IMR-90 (cell line): ENCODE measurements around the gene ZDHHC8. TPM values are rescaled to one million over a fixed set of nuclear protein-coding genes. Genes with fewer than 3 reads are reported as not detected.
A peak's percentile ranks its signal among the peaks of the same experiment; 100 is the strongest.

ENCODE experiments used
- ATAC-seq: fragments of 200-7000 bp; cut with Tn5 transposase; 2 replicates; pipeline ENCODE4 v1.9.1; 2020; ENCODE audit warnings: low read depth, mild to moderate bottlenecking, moderate library complexity
- BruUV-seq: library from RNA; stranded (reverse); fragments of 400-500 nt; replicated peaks from 2 replicates; lab custom pipeline; 2021; lab: Mats Ljungman, UMichigan
- CTCF ChIA-PET: fragments of 300-600 bp; formaldehyde crosslinking; extraction: SDS; loops from one replicate; lab custom pipeline; 2021; ENCODE audit warnings: antibody characterized with exemption; lab: Yijun Ruan, JAX
- POLR2A ChIA-PET: fragments of 300-600 bp; sonication (Branson Sonifier 250); formaldehyde crosslinking; loops from one replicate; lab custom pipeline; 2022; ENCODE audit warnings: antibody characterized with exemption; ENCODE audit not compliant: unreplicated experiment; lab: Charles Lee
- DNase-seq: peaks from one replicate; pipeline ENCODE4 v3.0.0; 2013
- H2AFZ ChIP-seq: replicated peaks from 2 replicates; pipeline ENCODE3; 2013; ENCODE audit warnings: low read length, mild to moderate bottlenecking; ENCODE audit not compliant: poor library complexity
- H2AK5ac ChIP-seq: 2 replicates; pipeline ENCODE4 v1.6.1; 2013; ENCODE audit warnings: low read depth, low read length, inconsistent platforms
- H2AK9ac ChIP-seq: replicated peaks from 2 replicates; pipeline ENCODE3; 2013; ENCODE audit warnings: mild to moderate bottlenecking, low read depth, low read length, moderate library complexity; ENCODE audit not compliant: poor library complexity
- H2BK120ac ChIP-seq: 2 replicates; pipeline ENCODE4 v1.6.1; 2013; ENCODE audit warnings: low read depth, low read length, inconsistent platforms
- H2BK15ac ChIP-seq: 3 replicates; pipeline ENCODE4 v1.6.1; 2013; ENCODE audit warnings: low read depth, low read length, inconsistent platforms
- H2BK20ac ChIP-seq: 2 replicates; pipeline ENCODE4 v1.6.1; 2013; ENCODE audit warnings: low read depth, mild to moderate bottlenecking, inconsistent platforms, low read length, moderate library complexity
- H2BK5ac ChIP-seq: 2 replicates; pipeline ENCODE4 v1.6.1; 2013; ENCODE audit warnings: mild to moderate bottlenecking, low read depth, low read length, inconsistent platforms; ENCODE audit not compliant: poor library complexity, severe bottlenecking
- H3K14ac ChIP-seq: replicated peaks from 2 replicates; pipeline ENCODE4 v1.6.1; 2013; ENCODE audit warnings: low read depth, low read length, inconsistent platforms
- H3K18ac ChIP-seq: 2 replicates; pipeline ENCODE4 v1.6.1; 2013; ENCODE audit warnings: low read depth, low read length, control low read depth
- H3K23ac ChIP-seq: 2 replicates; pipeline ENCODE4 v1.6.1; 2013; ENCODE audit warnings: low read depth, low read length, inconsistent platforms
- H3K27ac ChIP-seq: 2 replicates; pipeline ENCODE4 v1.5.1; 2013; ENCODE audit warnings: mild to moderate bottlenecking, control low read depth, low read length; ENCODE audit not compliant: insufficient read depth
- H3K27me3 ChIP-seq: 2 replicates; pipeline ENCODE4 v1.6.1; 2013; ENCODE audit warnings: low read length; ENCODE audit not compliant: control insufficient read depth, insufficient read depth
- H3K36me3 ChIP-seq: 2 replicates; pipeline ENCODE4 v1.6.1; 2013; ENCODE audit warnings: low read length, mixed read lengths; ENCODE audit not compliant: control insufficient read depth, insufficient read depth
- H3K4ac ChIP-seq: 2 replicates; pipeline ENCODE4 v1.6.1; 2013; ENCODE audit warnings: low read depth, low read length, inconsistent platforms
- H3K4me1 ChIP-seq: 2 replicates; pipeline ENCODE4 v1.6.1; 2013; ENCODE audit warnings: low read length, mixed read lengths; ENCODE audit not compliant: control insufficient read depth, insufficient read depth
- H3K4me2 ChIP-seq: 2 replicates; pipeline ENCODE4 v1.6.1; 2013; ENCODE audit warnings: low read depth, mild to moderate bottlenecking, control low read depth, low read length, moderate library complexity
- H3K4me3 ChIP-seq: 2 replicates; pipeline ENCODE4 v1.5.1; 2013; ENCODE audit warnings: low read depth, mild to moderate bottlenecking, control low read depth, low read length, moderate library complexity; ENCODE audit not compliant: insufficient read depth
- H3K56ac ChIP-seq: 2 replicates; pipeline ENCODE4 v1.6.1; 2013; ENCODE audit warnings: low read length, inconsistent platforms; ENCODE audit not compliant: insufficient read depth; ENCODE audit errors: extremely low read depth
- H3K79me1 ChIP-seq, 2 experiments: 2 replicates each; pipeline ENCODE4 v1.6.1; 2013; ENCODE audit warnings: low read length in 2 of 2, inconsistent platforms in 1 of 2, low read depth in 1 of 2
- H3K9ac ChIP-seq: 2 replicates; pipeline ENCODE4 v1.6.1; 2013; ENCODE audit warnings: low read depth, low read length, control low read depth
- H3K9me1 ChIP-seq: 2 replicates; pipeline ENCODE4 v1.6.1; 2013; ENCODE audit warnings: low read length, inconsistent platforms; ENCODE audit not compliant: insufficient read depth
- H3K9me3 ChIP-seq: 2 replicates; pipeline ENCODE4 v1.6.1; 2013; ENCODE audit warnings: low read length; ENCODE audit not compliant: control insufficient read depth, insufficient read depth
- H4K20me1 ChIP-seq: 2 replicates; pipeline ENCODE4 v1.6.1; 2013; ENCODE audit warnings: low read length, inconsistent platforms; ENCODE audit not compliant: insufficient read depth
- H4K5ac ChIP-seq: 2 replicates; pipeline ENCODE4 v1.6.1; 2013; ENCODE audit warnings: mild to moderate bottlenecking, low read depth, low read length, control low read depth
- H4K8ac ChIP-seq, 2 experiments: 2 replicates each; pipeline ENCODE4 v1.6.1; 2013; ENCODE audit warnings: low read depth in 2 of 2, low read length in 2 of 2, control low read depth in 1 of 2, inconsistent platforms in 1 of 2
- H4K91ac ChIP-seq: 2 replicates; pipeline ENCODE4 v1.6.1; 2013; ENCODE audit warnings: low read depth, low read length, inconsistent platforms; ENCODE audit not compliant: insufficient read depth
- BHLHE40 ChIP-seq: fragments of 150-350 bp; IDR thresholded peaks from 2 replicates; pipeline ENCODE4 v1.6.1; 2016; ENCODE audit warnings: mild to moderate bottlenecking, low read depth, low read length
- CEBPB ChIP-seq: IDR thresholded peaks from 2 replicates; pipeline ENCODE4 v1.6.1; 2012; ENCODE audit warnings: low read depth, low read length, improper control_type of control experiment
- CHD1 ChIP-seq: IDR thresholded peaks from 2 replicates; pipeline ENCODE4 v1.6.1; 2012; ENCODE audit warnings: low read depth, low read length, improper control_type of control experiment
- CTCF ChIP-seq: conservative IDR thresholded peaks from 2 replicates; pipeline ENCODE4 v1.5.1; 2012; ENCODE audit warnings: mild to moderate bottlenecking, low read depth, low read length, improper control_type of control experiment
- MAZ ChIP-seq: IDR thresholded peaks from 2 replicates; pipeline ENCODE4 v1.6.1; 2012; ENCODE audit warnings: low read depth, mild to moderate bottlenecking, low read length, improper control_type of control experiment, moderate library complexity, borderline replicate concordance
- MXI1 ChIP-seq: IDR thresholded peaks from 2 replicates; pipeline ENCODE4 v1.6.1; 2012; ENCODE audit warnings: low read depth, mild to moderate bottlenecking, low read length, moderate library complexity, borderline replicate concordance
- NFE2L2 ChIP-seq: fragments of 150-350 bp; IDR thresholded peaks from 2 replicates; pipeline ENCODE4 v1.6.1; 2016; ENCODE audit warnings: low read depth, mild to moderate bottlenecking, low read length
- POLR2A ChIP-seq: IDR thresholded peaks from 2 replicates; pipeline ENCODE4 v1.6.1; 2012; ENCODE audit warnings: mild to moderate bottlenecking, low read depth, low read length
- RCOR1 ChIP-seq: IDR thresholded peaks from 2 replicates; pipeline ENCODE4 v1.6.1; 2012; ENCODE audit warnings: mild to moderate bottlenecking, low read length, improper control_type of control experiment; ENCODE audit not compliant: insufficient replicate concordance
- RFX5 ChIP-seq: IDR thresholded peaks from 2 replicates; pipeline ENCODE4 v1.8.0; 2012; ENCODE audit warnings: low read depth, mild to moderate bottlenecking, low read length, moderate library complexity
- SMC3 ChIP-seq: fragments of 150-350 bp; IDR thresholded peaks from 2 replicates; pipeline ENCODE4 v1.6.1; 2016; ENCODE audit warnings: low read depth, mild to moderate bottlenecking, antibody characterized with exemption, low read length, moderate library complexity
- USF2 ChIP-seq: fragments of 150-350 bp; IDR thresholded peaks from 2 replicates; pipeline ENCODE4 v1.6.1; 2017; ENCODE audit warnings: mild to moderate bottlenecking, antibody characterized with exemption, low read length, low read depth
- WGBS, 2 experiments: methylation state at CpG; one replicate each; pipeline versions ENCODE4 v1.1.5 to v1.1.7; 2013; ENCODE audit warnings: missing lambda C conversion rate in 2 of 2; ENCODE audit not compliant: insufficient read length in 1 of 2; ENCODE audit errors: extremely low coverage in 2 of 2; 5-methylcytosine and 5-hydroxymethylcytosine counted together
- dilution Hi-C: fragments of 300-500 bp; cut with HindIII; formaldehyde crosslinking; loops from one replicate; pipeline ENCODE4 v1.14.3; 2018; ENCODE audit warnings: low sequenced_read_pairs; ENCODE audit not compliant: unreplicated experiment
- in situ Hi-C: fragments of 300-500 bp; cut with MboI; formaldehyde crosslinking; loops from 3 replicates; pipeline ENCODE4 v1.14.3; 2019; ENCODE audit warnings: low sequenced_read_pairs, inconsistent platforms, mixed read lengths
- intact Hi-C: fragments of 100-400 bp; cut with micrococcal nuclease; formaldehyde crosslinking; loops from 2 replicates; pipeline ENCODE4 v1.10.0; 2022
- polyA plus RNA-seq, 3 experiments: library from polyadenylated mRNA; depleted of rRNA; stranded (reverse); fragments of >200 nt; gene quantifications; 2 replicates each; pipeline ENCODE4 v1.2.3, GENCODE V29; 2012; ENCODE audit warnings: low replicate concordance in 1 of 3
- total RNA-seq: library from RNA; depleted of rRNA; stranded (reverse); fragments of >200 nt; gene quantifications from 2 replicates; pipeline ENCODE4 v1.2.3, GENCODE V29; 2012

ZDHHC8 gene
- total and polyA plus RNA-seq, 2 of the 4 experiments (the other 2 are of a cell fraction) = 2.5 to 72.6 TPM

- in situ Hi-C loops (no loop called here), intact Hi-C loops (no loop called here), dilution Hi-C loops (no loop called here)
- peak overlapping the region; percentile 65 for H3K23ac ChIP-seq
- peak overlapping the region; percentile 72 for H3K4me3 ChIP-seq
- H2AK5ac ChIP-seq = peak overlapping the region; percentile 35; the same call in 1 of the 2 replicates
- peak overlapping the region; percentile 71 to 73; a peak in 2 of 4 replicates for H4K8ac ChIP-seq
- H3K14ac ChIP-seq = peak overlapping the region; percentile 22
- no peak for TF ChIP-seq RCOR1
- no peak for TF ChIP-seq CTCF
- TF ChIP-seq RFX5 = no peak
- peak; percentile 74; the same call in 1 of the 2 replicates for TF ChIP-seq MXI1
- no peak for TF ChIP-seq CEBPB
- no peak for TF ChIP-seq MAZ
- TF ChIP-seq BHLHE40 = peak; percentile 50
- TF ChIP-seq NFE2L2 = no peak
- TF ChIP-seq SMC3 = no peak
- no peak for TF ChIP-seq POLR2A
- TF ChIP-seq USF2 = peak; percentile 58
- TF ChIP-seq CHD1 = no peak
- peak overlapping the region; percentile 47 for H3K4ac ChIP-seq
- no peak overlapping the region for H3K18ac ChIP-seq
- H2BK120ac ChIP-seq = no peak overlapping the region
- no TSS peak for BruUV-seq
- CTCF ChIA-PET = no interaction called here
- H2BK5ac ChIP-seq = peak overlapping the region; percentile 43
- peaks cover 9% of the 10 kb centered on the region for H3K9me1 ChIP-seq
- H3K4me2 ChIP-seq = peak overlapping the region; percentile 91
- H2BK20ac ChIP-seq = no peak overlapping the region
- peak; percentile 16 for ATAC-seq
- H3K56ac ChIP-seq = no peak overlapping the region
- no peak overlapping the region for H4K5ac ChIP-seq
- no peak for DNase-seq
- peak overlapping the region; percentile 78 for H2AK9ac ChIP-seq
- peaks cover 52% of the 10 kb centered on the region for H4K20me1 ChIP-seq
- H3K36me3 ChIP-seq = peaks cover 11% of the 10 kb centered on the region
- H3K27ac ChIP-seq = peak overlapping the region; percentile 41
- H2AFZ ChIP-seq = peak overlapping the region; percentile 89
- 0% methylated on average over 27 of the region's 72 CpGs; no CpG with 5 or more reads in 1 of the 2 experiments for WGBS, 2 experiments
- no peak overlapping the region for H2BK15ac ChIP-seq
- POLR2A ChIA-PET = no interaction called here
- no peaks in the 10 kb centered on the region for H3K9me3 ChIP-seq
- H3K79me1 ChIP-seq = peaks cover 11 to 49% of the 10 kb centered on the region in 2 experiments
- peak overlapping the region; percentile 65; the same call in 1 of the 2 replicates for H4K91ac ChIP-seq
- H3K4me1 ChIP-seq = peaks cover 9% of the 10 kb centered on the region
- H3K27me3 ChIP-seq = no peaks in the 10 kb centered on the region
- peak overlapping the region; percentile 72 for H3K9ac ChIP-seq
These were observed 468 bp downstream of the ZDHHC8 start for GRCh38 chr22:20131859-20132685.
